Activated CD4-positive, alpha-beta memory T cell treated with anti-CD3 and anti-CD28 coated beads, Interleukin-2, amount 10 ng/mL, durations not matched to agents 7 days and 5 days (primary cell): ENCODE measurements around the gene NIPAL3. TPM values are rescaled to one million over a fixed set of nuclear protein-coding genes. Genes with fewer than 3 reads are reported as not detected.

Experiments
- CTCF ChIA-PET: fragments of 350-600 bp; sonication (Branson Sonifier 250); formaldehyde crosslinking; loops from one replicate; lab custom pipeline; 2021; ENCODE audit warnings: antibody characterized with exemption, inconsistent platforms; lab: Charles Lee
- POLR2A ChIA-PET: fragments of 350-600 bp; sonication (Branson Sonifier 250); formaldehyde crosslinking; loops from one replicate; lab custom pipeline; 2021; ENCODE audit warnings: antibody characterized with exemption; lab: Charles Lee
- DNase-seq: peaks from one replicate; pipeline ENCODE4 v3.0.0-alpha.2; 2020
- H3K27ac Mint-ChIP-seq: one replicate; pipeline ENCODE4 v1.8.0; 2021; ENCODE audit warnings: mild to moderate bottlenecking, mixed read lengths
- H3K27me3 Mint-ChIP-seq: one replicate; pipeline ENCODE4 v1.8.0; 2021; ENCODE audit warnings: mixed read lengths
- H3K36me3 Mint-ChIP-seq: one replicate; pipeline ENCODE4 v1.8.0; 2021; ENCODE audit warnings: low read depth, mixed read lengths
- H3K4me1 Mint-ChIP-seq: one replicate; pipeline ENCODE4 v1.8.0; 2021; ENCODE audit warnings: mixed read lengths
- H3K4me3 Mint-ChIP-seq: one replicate; pipeline ENCODE4 v1.8.0; 2021; ENCODE audit warnings: mild to moderate bottlenecking, mixed read lengths
- H3K9me3 Mint-ChIP-seq: one replicate; pipeline ENCODE4 v1.8.0; 2021; ENCODE audit warnings: mixed read lengths
- total RNA-seq, 2 experiments: library from RNA; stranded (reverse); gene quantifications; one replicate each; pipeline ENCODE4 v1.2.3, GENCODE V29; 2021

NIPAL3 gene
- total RNA-seq, 2 experiments from 2014 or later, result 51.8 to 53.5 TPM

- Mint-ChIP-seq H3K36me3 (peaks cover 14% of the 10 kb centered on the region), H3K27me3 (no peaks in the 10 kb centered on the region), H3K4me3 (no peak overlapping the region), H3K27ac (peak overlapping the region; percentile 15), H3K4me1 (peaks cover 25% of the 10 kb centered on the region), H3K9me3 (no peaks in the 10 kb centered on the region)
- POLR2A ChIA-PET, result interaction anchor here (0.7 to 3.4 kb wide), 13 partner anchors 9 to 434 kb away, joined by 3 to 32 read pairs (median 3); partner anchors contain the start of genes NIPAL3, PNRC2, RCAN3 and STPG1
- no peak for DNase-seq
- CTCF ChIA-PET, result interaction anchor here (0.5 to 8.1 kb wide), 31 partner anchors 9 to 1588 kb away, joined by 3 to 441 read pairs (median 10); partner anchors contain the start of genes GRHL3, IFNLR1, NIPAL3 and STPG1
These were observed 22.5 kb upstream of the NIPAL3 start for GRCh38 chr1:24392982-24393650.

GRCh38 chr1:24393892-24394291 lies 21.7 kb upstream of the NIPAL3 start:
- Mint-ChIP-seq H3K4me3 (no peak overlapping the region), H3K9me3 (no peaks in the 10 kb centered on the region), H3K36me3 (peaks cover 12% of the 10 kb centered on the region), H3K27ac (no peak overlapping the region), H3K4me1 (peaks cover 25% of the 10 kb centered on the region), H3K27me3 (no peaks in the 10 kb centered on the region)
- POLR2A ChIA-PET, result interaction anchor here (0.9 to 3.0 kb wide), 8 partner anchors 10 to 434 kb away, joined by 3 to 19 read pairs (median 4); partner anchors contain the start of genes NIPAL3, PNRC2 and RCAN3
- CTCF ChIA-PET, result interaction anchor here (0.8 to 8.1 kb wide), 19 partner anchors 10 to 441 kb away, joined by 3 to 441 read pairs (median 24); partner anchors contain the start of genes NIPAL3 and STPG1
- no peak for DNase-seq

- CTCF ChIA-PET, result interaction anchor here (0.8 to 3.0 kb wide), 5 partner anchors 9 to 288 kb away, joined by 3 to 14 read pairs (median 4); partner anchors contain the start of gene MYOM3
- no peaks in the 10 kb centered on the region for H3K27me3 Mint-ChIP-seq
- H3K4me3 Mint-ChIP-seq, result no peak overlapping the region
- POLR2A ChIA-PET, result no interaction called here
- H3K36me3 Mint-ChIP-seq, result peaks cover 17% of the 10 kb centered on the region
- H3K9me3 Mint-ChIP-seq, result no peaks in the 10 kb centered on the region
- no peak overlapping the region for H3K27ac Mint-ChIP-seq
- H3K4me1 Mint-ChIP-seq, result no peaks in the 10 kb centered on the region
- no peak for DNase-seq
These were observed 15.5 kb upstream of the NIPAL3 start for GRCh38 chr1:24400065-24400464.

- Mint-ChIP-seq H3K4me3 (no peak overlapping the region), H3K36me3 (peaks cover 22% of the 10 kb centered on the region), H3K27me3 (no peaks in the 10 kb centered on the region), H3K9me3 (no peaks in the 10 kb centered on the region), H3K4me1 (no peaks in the 10 kb centered on the region), H3K27ac (no peak overlapping the region)
- CTCF ChIA-PET, result interaction anchor here (0.5 to 3.0 kb wide), 5 partner anchors 10 to 205 kb away, joined by 3 to 10 read pairs (median 4); partner anchors contain the start of gene NIPAL3
- POLR2A ChIA-PET, result interaction anchor here (0.8 to 1.1 kb wide), 2 partner anchors 9 to 10 kb away, joined by 3 to 5 read pairs; partner anchors contain the start of gene STPG1
- DNase-seq, result no peak
These were observed 11.8 kb upstream of the NIPAL3 start for GRCh38 chr1:24403806-24404205.

- Mint-ChIP-seq H3K27ac (no peak overlapping the region), H3K27me3 (no peaks in the 10 kb centered on the region), H3K4me3 (no peak overlapping the region), H3K36me3 (peaks cover 4% of the 10 kb centered on the region), H3K4me1 (peaks cover 2% of the 10 kb centered on the region), H3K9me3 (no peaks in the 10 kb centered on the region)
- ChIA-PET CTCF (no interaction called here), POLR2A (no interaction called here)
- no peak for DNase-seq
These were observed 8.8 kb upstream of the NIPAL3 start for GRCh38 chr1:24406788-24407187.

- H3K4me3 Mint-ChIP-seq, result no peak overlapping the region
- H3K27me3 Mint-ChIP-seq, result no peaks in the 10 kb centered on the region
- H3K27ac Mint-ChIP-seq, result no peak overlapping the region
- CTCF ChIA-PET, result interaction anchor here (0.6 to 3.2 kb wide), 8 partner anchors 17 to 229 kb away, joined by 3 to 24 read pairs (median 4); no protein-coding TSS in a partner anchor
- peaks cover 4% of the 10 kb centered on the region for H3K36me3 Mint-ChIP-seq
- POLR2A ChIA-PET, result interaction anchor here (1.2 to 1.4 kb wide), 2 partner anchors 93 to 116 kb away, joined by 3 read pairs; partner anchors contain the start of gene RCAN3
- no peak for DNase-seq
- no peaks in the 10 kb centered on the region for H3K9me3 Mint-ChIP-seq
- peaks cover 20% of the 10 kb centered on the region for H3K4me1 Mint-ChIP-seq
These were observed 6.1 kb upstream of the NIPAL3 start for GRCh38 chr1:24409535-24409934.

- no peaks in the 10 kb centered on the region for H3K27me3 Mint-ChIP-seq
- H3K27ac Mint-ChIP-seq, result no peak overlapping the region
- no peaks in the 10 kb centered on the region for H3K9me3 Mint-ChIP-seq
- no peak for DNase-seq
- H3K4me1 Mint-ChIP-seq, result peaks cover 29% of the 10 kb centered on the region
- CTCF ChIA-PET, result interaction anchor here (0.6 to 3.3 kb wide), 4 partner anchors 18 to 349 kb away, joined by 3 to 23 read pairs (median 4); no protein-coding TSS in a partner anchor
- H3K36me3 Mint-ChIP-seq, result peaks cover 4% of the 10 kb centered on the region
- no peak overlapping the region for H3K4me3 Mint-ChIP-seq
- POLR2A ChIA-PET, result no interaction called here
These were observed 4.9 kb upstream of the NIPAL3 start for GRCh38 chr1:24410750-24411149.

GRCh38 chr1:24411963-24412362 lies 3.6 kb upstream of the NIPAL3 start:
- DNase-seq, result no peak
- no peaks in the 10 kb centered on the region for H3K9me3 Mint-ChIP-seq
- H3K4me1 Mint-ChIP-seq, result peaks cover 36% of the 10 kb centered on the region
- H3K36me3 Mint-ChIP-seq, result peaks cover 5% of the 10 kb centered on the region
- H3K27me3 Mint-ChIP-seq, result no peaks in the 10 kb centered on the region
- H3K4me3 Mint-ChIP-seq, result peak overlapping the region; percentile 7
- H3K27ac Mint-ChIP-seq, result peak overlapping the region; percentile 13
- CTCF ChIA-PET, result interaction anchor here (1.4 to 3.3 kb wide), 5 partner anchors 20 to 222 kb away, joined by 3 to 23 read pairs (median 9); no protein-coding TSS in a partner anchor
- POLR2A ChIA-PET, result interaction anchor here (1.6 to 8.2 kb wide), 5 partner anchors 9 to 143 kb away, joined by 4 to 95 read pairs (median 6); partner anchors contain the start of gene RCAN3

- POLR2A ChIA-PET, result interaction anchor here (1.0 to 8.2 kb wide), 8 partner anchors 9 to 143 kb away, joined by 3 to 95 read pairs (median 5); partner anchors contain the start of gene RCAN3
- Mint-ChIP-seq H3K4me3 (peak overlapping the region; percentile 84), H3K27me3 (no peaks in the 10 kb centered on the region), H3K9me3 (no peaks in the 10 kb centered on the region), H3K36me3 (peaks cover 10% of the 10 kb centered on the region), H3K4me1 (peaks cover 40% of the 10 kb centered on the region), H3K27ac (no peak overlapping the region)
- CTCF ChIA-PET, result interaction anchor here (0.9 to 7.0 kb wide), 9 partner anchors 13 to 222 kb away, joined by 3 to 89 read pairs (median 9); partner anchors contain the start of gene RCAN3
- no peak for DNase-seq
These were observed 3.2 kb upstream of the NIPAL3 start for GRCh38 chr1:24412408-24412807.

- CTCF ChIA-PET, result interaction anchor here (0.6 to 7.0 kb wide), 20 partner anchors 9 to 263 kb away, joined by 3 to 89 read pairs (median 6); partner anchors contain the start of gene RCAN3
- peak within 1 kb of the TSS; percentile 84 for H3K4me3 Mint-ChIP-seq
- H3K36me3 Mint-ChIP-seq, result peaks cover 9% of the 10 kb centered on the region
- POLR2A ChIA-PET, result interaction anchor here (0.8 to 8.2 kb wide), 12 partner anchors 9 to 141 kb away, joined by 3 to 95 read pairs (median 4); partner anchors contain the start of gene RCAN3
- H3K27ac Mint-ChIP-seq, result peak within 1 kb of the TSS; percentile 64
- peak; percentile 86 for DNase-seq
- no peaks in the 10 kb centered on the region for H3K27me3 Mint-ChIP-seq
- no peaks in the 10 kb centered on the region for H3K9me3 Mint-ChIP-seq
- H3K4me1 Mint-ChIP-seq, result peaks cover 48% of the 10 kb centered on the region
These were observed 2.0 kb upstream of the NIPAL3 start, which contains the start of gene STPG1 for GRCh38 chr1:24413350-24414163. Gene STPG1, minus strand, starts transcription at chr1:24413782. Its CDS starts 12,394 bp downstream, at chr1:24401388.

GRCh38 chr1:24414775-24415333 lies 748 bp upstream of the NIPAL3 start:
- POLR2A ChIA-PET, result interaction anchor here (0.6 to 8.2 kb wide), 14 partner anchors 23 to 455 kb away, joined by 3 to 172 read pairs (median 6); partner anchors contain the start of genes CLIC4, PNRC2 and RCAN3
- H3K36me3 Mint-ChIP-seq, result peaks cover 19% of the 10 kb centered on the region
- H3K27me3 Mint-ChIP-seq, result no peaks in the 10 kb centered on the region
- DNase-seq, result no peak
- H3K27ac Mint-ChIP-seq, result peak overlapping the region; percentile 77
- no peaks in the 10 kb centered on the region for H3K9me3 Mint-ChIP-seq
- CTCF ChIA-PET, result interaction anchor here (0.7 to 7.0 kb wide), 51 partner anchors 9 to 685 kb away, joined by 3 to 89 read pairs (median 5); partner anchors contain the start of genes IFNLR1 and RCAN3
- H3K4me1 Mint-ChIP-seq, result peaks cover 59% of the 10 kb centered on the region
- peak overlapping the region; percentile 98 for H3K4me3 Mint-ChIP-seq
